ENCODE measurements around the gene CORO6. TPM values are rescaled to one million over a fixed set of nuclear protein-coding genes. Genes with fewer than 3 reads are reported as not detected.

Gene CORO6
- polyA plus RNA-seq, 1 donor from 2014 or later = 4.3 TPM

DNA sequence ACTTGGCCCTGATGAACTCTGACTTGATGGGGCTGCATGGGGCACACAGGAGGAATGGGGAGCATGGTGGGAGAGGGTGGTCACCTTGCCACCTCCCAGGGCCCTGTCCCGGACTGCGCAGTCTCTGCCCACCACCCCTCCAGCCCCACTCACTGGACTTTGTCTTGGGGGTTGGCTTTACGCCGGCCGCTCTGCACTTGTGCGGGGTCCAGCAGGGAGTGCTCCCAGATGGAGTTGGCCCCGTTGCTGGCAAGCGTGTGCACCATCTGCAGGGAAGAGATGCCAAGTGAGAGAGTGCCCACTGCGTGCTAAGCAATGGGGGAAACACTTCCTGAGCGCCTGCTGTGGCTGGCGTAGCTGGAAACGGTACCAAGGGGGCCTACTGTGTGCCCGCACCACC is 39.9 kb downstream of the CORO6 start:
- H3K36me3 ChIP-seq (ENCODE audit: insufficient read depth, low read length) = no peaks in the 10 kb centered on the region
- peaks cover 6% of the 10 kb centered on the region for H4K20me1 ChIP-seq (ENCODE audit: insufficient read depth)

GRCh38 chr17:29582254-29582765 is 40.4 kb downstream of the CORO6 start:
- peaks cover 3% of the 10 kb centered on the region for H4K20me1 ChIP-seq (ENCODE audit: insufficient read depth)
- peaks cover 17% of the 10 kb centered on the region for H3K79me2 ChIP-seq (replicated peaks; ENCODE audit: insufficient read depth, low read length)
- H3K9me3 ChIP-seq (ENCODE audit: low read length) = no peaks in the 10 kb centered on the region
- H3K9me2 ChIP-seq (ENCODE audit: insufficient read depth, low read length) = no peaks in the 10 kb centered on the region
- H3K27ac ChIP-seq (ENCODE audit: low read length) = no peak overlapping the region
- H3K4me2 ChIP-seq (ENCODE audit: low read length) = no peak overlapping the region
- no peak overlapping the region for H3K4me3 ChIP-seq (ENCODE audit: low read length)
- no peaks in the 10 kb centered on the region for H3F3A ChIP-seq (ENCODE audit: insufficient read depth, low read length, poor library complexity, severe bottlenecking)
- no peaks in the 10 kb centered on the region for H3K27me3 ChIP-seq (ENCODE audit: insufficient read depth, low read depth, low read length)
- peak overlapping the region; percentile 48 for H3K9ac ChIP-seq (ENCODE audit: low read length)
- H3K36me3 ChIP-seq (ENCODE audit: insufficient read depth, low read length) = no peaks in the 10 kb centered on the region
- H2AFZ ChIP-seq (ENCODE audit: low read depth, low read length) = no peak overlapping the region
- TF ChIP-seq RAD21 (conservative IDR thresholded peaks at IDR 0.05) (no peak), EZH2 (IDR thresholded peaks at IDR 0.05; ENCODE audit: borderline replicate concordance, insufficient read depth, low read length, poor library complexity, severe bottlenecking) (no peak), EP300 (conservative IDR thresholded peaks at IDR 0.05; ENCODE audit: poor library complexity, severe bottlenecking) (no peak), POLR2AphosphoS5 (IDR thresholded peaks at IDR 0.05) (no peak), SMC3 (conservative IDR thresholded peaks at IDR 0.05; ENCODE audit: poor library complexity) (no peak), TAF1 (IDR thresholded peaks at IDR 0.05; ENCODE audit: low read depth) (no peak), MXI1 (conservative IDR thresholded peaks at IDR 0.05; ENCODE audit: poor library complexity, severe bottlenecking) (no peak)

More for the DNA sequence above, 39.9 kb downstream of the CORO6 start:
- Histone ChIP-seq H3K9me2 (ENCODE audit: insufficient read depth, low read length) (no peaks in the 10 kb centered on the region), H3K27ac (ENCODE audit: low read length) (no peak overlapping the region), H3K9ac (ENCODE audit: low read length) (no peak overlapping the region), H3K4me3 (ENCODE audit: low read length) (no peak overlapping the region), H3K79me2 (replicated peaks; ENCODE audit: insufficient read depth, low read length) (peaks cover 22% of the 10 kb centered on the region), H3K4me2 (ENCODE audit: low read length) (no peak overlapping the region), H3K9me3 (ENCODE audit: low read length) (no peaks in the 10 kb centered on the region), H3F3A (ENCODE audit: insufficient read depth, low read length, poor library complexity, severe bottlenecking) (no peaks in the 10 kb centered on the region), H2AFZ (ENCODE audit: low read depth, low read length) (no peak overlapping the region), H3K27me3 (ENCODE audit: insufficient read depth, low read depth, low read length) (no peaks in the 10 kb centered on the region)
- no peak for TF ChIP-seq EZH2 (IDR thresholded peaks at IDR 0.05; ENCODE audit: borderline replicate concordance, insufficient read depth, low read length, poor library complexity, severe bottlenecking)
- TF ChIP-seq POLR2AphosphoS5 (IDR thresholded peaks at IDR 0.05) = no peak
- no peak for TF ChIP-seq EP300 (conservative IDR thresholded peaks at IDR 0.05; ENCODE audit: poor library complexity, severe bottlenecking)
- TF ChIP-seq RAD21 (conservative IDR thresholded peaks at IDR 0.05) = no peak
- TF ChIP-seq, protein P1, sequence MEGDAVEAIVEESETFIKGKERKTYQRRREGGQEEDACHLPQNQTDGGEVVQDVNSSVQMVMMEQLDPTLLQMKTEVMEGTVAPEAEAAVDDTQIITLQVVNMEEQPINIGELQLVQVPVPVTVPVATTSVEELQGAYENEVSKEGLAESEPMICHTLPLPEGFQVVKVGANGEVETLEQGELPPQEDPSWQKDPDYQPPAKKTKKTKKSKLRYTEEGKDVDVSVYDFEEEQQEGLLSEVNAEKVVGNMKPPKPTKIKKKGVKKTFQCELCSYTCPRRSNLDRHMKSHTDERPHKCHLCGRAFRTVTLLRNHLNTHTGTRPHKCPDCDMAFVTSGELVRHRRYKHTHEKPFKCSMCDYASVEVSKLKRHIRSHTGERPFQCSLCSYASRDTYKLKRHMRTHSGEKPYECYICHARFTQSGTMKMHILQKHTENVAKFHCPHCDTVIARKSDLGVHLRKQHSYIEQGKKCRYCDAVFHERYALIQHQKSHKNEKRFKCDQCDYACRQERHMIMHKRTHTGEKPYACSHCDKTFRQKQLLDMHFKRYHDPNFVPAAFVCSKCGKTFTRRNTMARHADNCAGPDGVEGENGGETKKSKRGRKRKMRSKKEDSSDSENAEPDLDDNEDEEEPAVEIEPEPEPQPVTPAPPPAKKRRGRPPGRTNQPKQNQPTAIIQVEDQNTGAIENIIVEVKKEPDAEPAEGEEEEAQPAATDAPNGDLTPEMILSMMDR (IDR thresholded peaks at IDR 0.05; ENCODE audit: poor library complexity, severe bottlenecking) = no peak
- TF ChIP-seq, protein P2, sequence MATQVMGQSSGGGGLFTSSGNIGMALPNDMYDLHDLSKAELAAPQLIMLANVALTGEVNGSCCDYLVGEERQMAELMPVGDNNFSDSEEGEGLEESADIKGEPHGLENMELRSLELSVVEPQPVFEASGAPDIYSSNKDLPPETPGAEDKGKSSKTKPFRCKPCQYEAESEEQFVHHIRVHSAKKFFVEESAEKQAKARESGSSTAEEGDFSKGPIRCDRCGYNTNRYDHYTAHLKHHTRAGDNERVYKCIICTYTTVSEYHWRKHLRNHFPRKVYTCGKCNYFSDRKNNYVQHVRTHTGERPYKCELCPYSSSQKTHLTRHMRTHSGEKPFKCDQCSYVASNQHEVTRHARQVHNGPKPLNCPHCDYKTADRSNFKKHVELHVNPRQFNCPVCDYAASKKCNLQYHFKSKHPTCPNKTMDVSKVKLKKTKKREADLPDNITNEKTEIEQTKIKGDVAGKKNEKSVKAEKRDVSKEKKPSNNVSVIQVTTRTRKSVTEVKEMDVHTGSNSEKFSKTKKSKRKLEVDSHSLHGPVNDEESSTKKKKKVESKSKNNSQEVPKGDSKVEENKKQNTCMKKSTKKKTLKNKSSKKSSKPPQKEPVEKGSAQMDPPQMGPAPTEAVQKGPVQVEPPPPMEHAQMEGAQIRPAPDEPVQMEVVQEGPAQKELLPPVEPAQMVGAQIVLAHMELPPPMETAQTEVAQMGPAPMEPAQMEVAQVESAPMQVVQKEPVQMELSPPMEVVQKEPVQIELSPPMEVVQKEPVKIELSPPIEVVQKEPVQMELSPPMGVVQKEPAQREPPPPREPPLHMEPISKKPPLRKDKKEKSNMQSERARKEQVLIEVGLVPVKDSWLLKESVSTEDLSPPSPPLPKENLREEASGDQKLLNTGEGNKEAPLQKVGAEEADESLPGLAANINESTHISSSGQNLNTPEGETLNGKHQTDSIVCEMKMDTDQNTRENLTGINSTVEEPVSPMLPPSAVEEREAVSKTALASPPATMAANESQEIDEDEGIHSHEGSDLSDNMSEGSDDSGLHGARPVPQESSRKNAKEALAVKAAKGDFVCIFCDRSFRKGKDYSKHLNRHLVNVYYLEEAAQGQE (IDR thresholded peaks at IDR 0.05; ENCODE audit: borderline replicate concordance) = no peak
- TF ChIP-seq MXI1 (conservative IDR thresholded peaks at IDR 0.05; ENCODE audit: poor library complexity, severe bottlenecking) = no peak
- TF ChIP-seq TAF1 (IDR thresholded peaks at IDR 0.05; ENCODE audit: low read depth) = no peak

All from neural cell (in vitro differentiated cells).